Measurements from ENCODE around the gene TTYH2.

The TTYH2 gene

GRCh38 chr17:74297941-74298340 lies 84.6 kb downstream of the TTYH2 start:
- peak; percentile 87 for DNase-seq

- no peak for DNase-seq
Observed at GRCh38 chr17:74298778-74299177, 85.4 kb downstream of the TTYH2 start.

DNA sequence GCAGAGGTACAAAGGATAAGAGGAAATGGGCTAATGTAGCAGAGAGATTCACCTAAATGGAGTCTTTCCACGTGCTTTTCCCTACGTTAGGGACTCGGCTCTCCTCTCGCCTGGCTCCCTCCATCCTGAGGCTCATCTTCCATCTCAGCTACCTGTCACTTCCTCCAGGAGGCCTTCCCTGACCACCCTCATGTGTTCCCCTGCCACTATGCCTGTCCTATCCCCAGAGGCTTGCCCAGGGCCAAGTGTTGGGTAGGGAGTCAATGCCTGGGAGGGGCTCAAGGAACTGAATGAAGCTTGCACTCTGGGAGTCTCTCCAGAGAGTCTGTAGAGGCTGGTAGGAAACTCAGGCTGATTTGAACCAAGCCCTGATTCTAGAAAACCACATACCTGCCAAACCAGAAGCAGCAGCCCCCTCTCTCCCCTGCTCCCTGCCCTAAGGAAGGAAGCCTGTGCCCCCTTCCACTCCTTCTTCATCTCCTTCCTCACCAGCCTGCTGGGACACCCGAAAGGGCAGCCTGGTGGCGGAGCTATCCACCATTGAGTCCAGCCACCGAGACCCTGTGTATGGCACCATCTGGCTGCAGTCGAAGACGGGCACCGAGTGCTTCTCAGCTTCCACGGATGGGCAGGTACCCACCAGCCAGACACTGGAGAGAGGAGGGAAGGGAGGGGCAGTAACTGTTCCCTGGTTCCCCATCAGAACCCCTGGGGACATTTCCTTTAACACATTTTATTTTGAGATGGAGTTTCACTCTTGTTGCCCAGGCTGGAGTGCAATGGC lies 86.0 kb downstream of the TTYH2 start:
- DNase-seq: no peak

DNA sequence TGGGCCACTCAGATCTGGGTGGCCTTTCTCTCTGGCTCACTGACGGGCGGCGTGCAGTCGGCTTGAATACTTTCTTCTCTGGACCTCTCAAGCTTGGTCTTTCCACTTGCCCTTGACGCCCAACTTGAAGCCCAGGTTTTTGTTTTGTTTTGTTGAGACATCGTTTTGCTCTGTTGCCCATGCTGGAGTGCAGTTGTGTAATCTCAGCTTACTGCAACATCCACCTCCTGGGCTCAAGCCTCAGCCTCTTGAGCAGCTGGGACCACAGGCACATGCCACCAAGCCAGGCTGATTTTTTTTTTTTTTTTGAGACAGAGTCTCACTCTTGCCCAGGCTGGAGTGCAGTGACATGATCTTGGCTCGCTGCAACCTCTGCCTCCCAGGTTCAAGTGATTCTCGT lies 89.9 kb downstream of the TTYH2 start:
- DNase-seq: no peak

- no peak for DNase-seq
Observed at GRCh38 chr17:74304184-74304583, 90.8 kb downstream of the TTYH2 start.

DNA sequence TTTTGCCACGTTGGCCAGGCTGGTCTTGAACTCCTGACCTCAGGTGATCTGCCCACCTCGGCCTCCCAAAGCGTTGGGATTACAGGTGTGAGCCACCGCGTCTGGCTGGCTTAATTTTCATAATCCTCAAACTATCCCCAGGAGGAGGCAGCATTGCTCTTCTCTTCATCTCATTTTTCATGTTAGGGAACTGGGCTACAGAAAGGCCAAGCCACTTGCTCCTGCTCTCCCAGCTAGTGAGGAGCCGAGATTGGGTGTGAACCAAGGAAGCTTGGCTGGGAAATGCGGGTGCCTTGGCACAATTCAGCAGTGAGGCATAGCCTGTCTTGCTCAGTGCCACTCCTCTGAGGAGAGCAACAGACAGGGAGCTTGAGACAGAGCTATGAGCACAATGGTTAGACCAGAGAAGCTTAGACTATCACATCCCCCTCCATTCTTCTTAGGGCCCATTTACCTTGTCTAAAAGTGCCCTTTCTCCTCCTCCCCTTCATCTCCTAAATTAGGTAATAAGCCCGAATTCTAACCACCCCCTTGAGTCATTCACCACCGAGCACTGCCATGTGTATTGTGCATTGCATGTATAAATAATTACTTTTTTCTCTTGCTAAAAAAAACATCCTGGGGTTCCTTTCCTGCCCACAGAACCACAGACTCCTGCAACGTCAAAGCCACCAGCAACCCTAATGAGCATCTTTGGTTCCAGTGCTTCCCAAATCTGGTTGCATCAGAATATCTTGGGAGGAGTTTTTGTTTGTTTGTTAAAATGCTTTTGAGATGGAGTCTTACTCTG lies 92.7 kb downstream of the TTYH2 start:
- peak; percentile 19 for DNase-seq

DNA sequence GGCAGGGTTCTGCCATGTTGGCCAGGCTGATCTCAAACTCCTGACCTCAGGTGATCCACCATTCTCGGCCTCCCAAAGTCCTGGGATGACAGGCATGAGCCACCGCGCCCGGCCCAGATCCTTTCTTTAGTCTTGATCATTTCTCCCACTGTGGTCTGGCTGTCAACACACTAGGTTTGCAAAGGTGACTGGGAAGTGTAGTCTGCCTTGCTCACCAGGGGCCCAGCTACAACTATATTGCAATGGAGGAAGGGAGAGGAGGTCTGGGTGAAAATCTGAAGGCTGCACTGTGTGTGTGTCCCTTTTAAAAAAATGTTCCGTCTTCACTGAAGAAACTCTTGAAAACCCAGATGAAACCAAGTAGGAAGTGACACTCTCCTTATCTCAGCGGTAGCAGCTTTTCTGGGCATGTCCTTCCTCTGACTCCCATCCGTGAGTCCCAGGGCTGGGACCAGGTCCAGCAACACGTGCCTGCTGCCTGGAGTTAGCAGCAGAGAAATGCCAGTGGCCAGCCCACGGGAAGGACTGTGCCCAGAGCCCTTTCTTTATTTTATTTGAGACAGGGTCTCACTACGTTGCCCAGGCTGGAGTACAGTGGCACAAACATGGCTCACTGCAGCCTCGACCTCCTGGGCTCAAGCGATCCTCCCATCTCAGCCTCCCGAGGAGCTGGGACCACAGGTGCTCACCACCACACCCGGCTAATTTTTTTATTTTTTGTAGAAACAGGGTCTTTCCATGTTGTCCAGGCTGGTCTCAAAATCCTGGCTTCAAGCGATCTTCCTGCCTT lies 94.8 kb downstream of the TTYH2 start:
- DNase-seq: no peak

- DNase-seq: no peak
Observed at GRCh38 chr17:74309902-74310301, 96.5 kb downstream of the TTYH2 start.

Measured in activated CD4-positive, alpha-beta T cell treated with anti-CD3 and anti-CD28 coated beads, Interleukin-10, Interleukin-2, amounts not matched to agents 100 ng/mL and 50 ng/mL, durations not matched to agents 16 hours and 8 hours (primary cell).